Activated CD4-positive, alpha-beta memory T cell treated with anti-CD3 and anti-CD28 coated beads for 36 hours (primary cell): ENCODE data around the gene ACBD6. TPM values are rescaled to one million over a fixed set of nuclear protein-coding genes. Genes with fewer than 3 reads are reported as not detected.

Experiments
- CTCF ChIA-PET: fragments of 350-600 bp; sonication (Branson Sonifier 250); formaldehyde crosslinking; loops from one replicate; lab custom pipeline; 2021; ENCODE audit warnings: antibody characterized with exemption, inconsistent platforms; lab: Charles Lee
- POLR2A ChIA-PET: fragments of 350-600 bp; sonication (Branson Sonifier 250); formaldehyde crosslinking; loops from one replicate; lab custom pipeline; 2021; ENCODE audit warnings: antibody characterized with exemption; lab: Charles Lee
- DNase-seq: peaks from one replicate; pipeline ENCODE4 v3.0.0-alpha.2; 2020
- H3K27ac Mint-ChIP-seq: one replicate; pipeline ENCODE4 v1.8.0; 2021; ENCODE audit warnings: mixed read lengths
- H3K27me3 Mint-ChIP-seq: one replicate; pipeline ENCODE4 v1.8.0; 2021; ENCODE audit warnings: mixed read lengths
- H3K36me3 Mint-ChIP-seq: one replicate; pipeline ENCODE4 v1.8.0; 2021; ENCODE audit warnings: mixed read lengths
- H3K4me1 Mint-ChIP-seq: one replicate; pipeline ENCODE4 v1.8.0; 2021; ENCODE audit warnings: low read depth, mixed read lengths
- H3K4me3 Mint-ChIP-seq: one replicate; pipeline ENCODE4 v1.8.0; 2021; ENCODE audit warnings: mild to moderate bottlenecking, mixed read lengths
- H3K9me3 Mint-ChIP-seq: one replicate; pipeline ENCODE4 v1.8.0; 2021; ENCODE audit warnings: mixed read lengths
- intact Hi-C: fragments of 100-400 bp; cut with micrococcal nuclease; formaldehyde crosslinking; loops from one replicate; pipeline ENCODE4 v1.15.1; 2023
- total RNA-seq, 2 experiments: library from RNA; stranded (reverse); gene quantifications; one replicate each; pipeline ENCODE4 v1.2.3, GENCODE V29; 2021

The ACBD6 gene
- total RNA-seq, 2 experiments from 2014 or later: 36.7 to 40.8 TPM

DNA sequence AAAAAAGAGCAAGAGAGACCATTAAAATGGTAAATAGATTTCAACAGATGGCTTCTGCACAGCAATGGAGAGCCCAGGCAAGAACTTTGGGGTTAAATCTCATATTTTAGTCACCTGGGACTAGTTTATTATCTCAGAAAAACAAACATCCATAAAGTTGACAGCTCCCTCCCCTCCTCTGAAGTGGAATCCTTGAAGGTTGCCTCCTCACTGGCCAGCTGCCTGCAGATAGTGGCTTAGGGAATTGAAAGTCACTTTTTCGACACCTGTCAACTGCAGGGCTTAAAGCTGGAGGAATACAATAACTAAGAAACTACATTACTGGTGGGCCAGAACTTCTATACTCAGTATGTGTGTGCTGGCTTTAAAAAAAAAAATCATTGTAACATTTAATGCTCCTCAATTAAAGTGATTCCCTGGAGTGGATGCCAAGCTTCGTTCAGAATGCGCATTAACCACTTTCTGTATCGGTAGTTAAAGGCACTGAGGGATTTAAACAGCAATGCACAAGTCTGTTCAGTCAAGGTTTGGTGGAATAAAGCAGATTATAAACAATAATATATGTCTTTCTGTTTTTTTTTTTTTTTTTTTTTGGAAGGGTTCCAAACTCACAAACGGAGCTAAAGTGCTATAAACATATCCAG is 219.9 kb downstream of the ACBD6 start:
- no peak for DNase-seq
- Mint-ChIP-seq H3K27ac (no peak overlapping the region), H3K4me1 (no peaks in the 10 kb centered on the region), H3K9me3 (no peaks in the 10 kb centered on the region), H3K4me3 (no peak overlapping the region), H3K36me3 (peaks cover 11% of the 10 kb centered on the region), H3K27me3 (no peaks in the 10 kb centered on the region)
- POLR2A ChIA-PET: no interaction called here
- intact Hi-C loops: no loop called here
- CTCF ChIA-PET: no interaction called here

DNA sequence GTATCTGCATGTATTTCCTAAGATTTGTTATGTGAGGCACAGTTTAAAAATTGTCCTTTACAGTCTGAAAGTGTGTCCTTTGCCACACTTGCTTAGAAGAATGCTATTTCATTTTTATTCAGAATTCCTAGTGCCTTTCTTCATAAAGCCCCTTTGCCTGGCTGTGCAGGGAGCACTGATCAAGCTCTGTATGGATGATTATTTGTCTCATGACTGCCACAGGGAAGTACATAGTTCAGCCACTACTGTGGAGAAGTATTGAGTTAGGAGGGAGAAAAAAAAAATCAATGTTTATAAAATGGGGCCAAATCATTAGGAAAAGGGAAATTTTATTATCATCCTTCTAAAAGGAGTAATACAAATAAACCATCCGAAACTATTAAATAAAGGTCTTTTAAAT is 220.9 kb downstream of the ACBD6 start:
- DNase-seq: no peak
- CTCF ChIA-PET: no interaction called here
- H3K9me3 Mint-ChIP-seq: no peaks in the 10 kb centered on the region
- intact Hi-C loops: no loop called here
- POLR2A ChIA-PET: no interaction called here
- H3K27me3 Mint-ChIP-seq: no peaks in the 10 kb centered on the region
- H3K36me3 Mint-ChIP-seq: peaks cover 11% of the 10 kb centered on the region
- no peaks in the 10 kb centered on the region for H3K4me1 Mint-ChIP-seq
- H3K27ac Mint-ChIP-seq: no peak overlapping the region
- H3K4me3 Mint-ChIP-seq: no peak overlapping the region

DNA sequence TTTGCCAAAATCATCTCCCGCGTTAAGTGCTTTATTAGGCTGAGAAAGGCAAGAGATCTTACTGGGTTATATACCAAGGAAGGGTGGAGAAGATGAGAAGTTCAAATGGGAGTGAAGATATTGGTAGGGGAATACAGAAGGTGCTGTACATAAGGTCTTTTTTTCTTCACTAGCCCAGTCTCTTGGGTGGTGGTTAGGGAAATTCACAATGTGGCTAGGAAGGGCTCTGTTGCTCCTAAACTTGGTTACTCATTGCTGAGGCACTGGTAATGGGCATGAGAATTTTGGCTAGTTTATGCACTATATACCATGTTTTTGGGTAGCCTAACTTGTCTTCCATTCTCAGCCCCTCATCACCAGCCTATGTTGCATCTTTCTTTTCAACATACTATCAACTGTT is 221.8 kb downstream of the ACBD6 start:
- Mint-ChIP-seq H3K36me3 (peaks cover 11% of the 10 kb centered on the region), H3K9me3 (no peaks in the 10 kb centered on the region), H3K4me1 (no peaks in the 10 kb centered on the region), H3K4me3 (no peak overlapping the region), H3K27me3 (no peaks in the 10 kb centered on the region), H3K27ac (no peak overlapping the region)
- DNase-seq: no peak
- ChIA-PET POLR2A (no interaction called here), CTCF (no interaction called here)
- intact Hi-C loops: no loop called here

GRCh38 chr1:180279651-180280050 is 222.7 kb downstream of the ACBD6 start:
- ChIA-PET POLR2A (no interaction called here), CTCF (no interaction called here)
- DNase-seq: no peak
- Mint-ChIP-seq H3K36me3 (peaks cover 14% of the 10 kb centered on the region), H3K4me1 (no peaks in the 10 kb centered on the region), H3K4me3 (no peak overlapping the region), H3K9me3 (no peaks in the 10 kb centered on the region), H3K27me3 (no peaks in the 10 kb centered on the region), H3K27ac (no peak overlapping the region)
- intact Hi-C loops: no loop called here

DNA sequence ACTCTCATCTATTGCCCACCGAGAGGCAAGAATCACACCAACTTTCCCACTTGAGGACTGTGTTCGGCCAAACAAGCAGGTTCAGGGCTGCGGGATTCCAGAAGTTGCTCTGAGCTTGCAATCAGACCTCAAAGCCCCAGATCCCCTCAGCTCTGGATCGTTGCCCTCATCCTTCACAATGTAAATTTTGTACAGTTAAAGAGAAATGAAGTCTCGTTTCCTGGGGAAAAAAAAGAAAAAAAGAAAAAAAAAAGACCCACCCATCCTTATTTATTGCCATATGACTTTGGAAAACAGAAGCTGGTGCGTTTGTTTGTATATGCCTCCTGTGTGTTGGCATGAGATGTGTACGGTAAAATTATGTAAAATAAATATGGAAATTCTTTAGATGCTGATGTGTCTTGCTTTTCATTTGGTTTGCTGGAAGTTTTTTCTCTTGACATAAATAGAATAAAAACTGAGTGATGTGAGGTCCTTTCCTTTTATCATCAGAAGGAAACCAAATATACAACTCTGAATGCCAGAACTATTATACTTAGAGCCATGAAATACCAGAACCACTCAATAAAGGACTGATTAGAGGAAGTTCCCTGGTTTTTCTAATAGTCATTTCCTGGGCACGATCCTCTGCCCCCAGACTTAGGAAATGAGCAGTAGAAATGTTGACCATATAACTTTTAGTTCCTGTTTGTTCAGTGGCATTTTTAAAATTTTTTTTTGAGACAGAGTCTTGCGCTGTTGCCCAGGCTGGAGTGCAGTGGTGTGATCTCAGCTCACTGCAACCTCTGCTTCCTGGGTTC is 223.6 kb downstream of the ACBD6 start:
- POLR2A ChIA-PET: interaction anchor here (0.6 kb wide), 1 partner anchor 29 kb away, joined by 3 read pairs; no protein-coding TSS in a partner anchor
- H3K27me3 Mint-ChIP-seq: no peaks in the 10 kb centered on the region
- H3K9me3 Mint-ChIP-seq: no peaks in the 10 kb centered on the region
- no peak overlapping the region for H3K4me3 Mint-ChIP-seq
- no peak for DNase-seq
- H3K27ac Mint-ChIP-seq: no peak overlapping the region
- CTCF ChIA-PET: interaction anchor here (0.7 kb wide), 1 partner anchor 91 kb away, joined by 3 read pairs; no protein-coding TSS in a partner anchor
- no peaks in the 10 kb centered on the region for H3K4me1 Mint-ChIP-seq
- H3K36me3 Mint-ChIP-seq: peaks cover 14% of the 10 kb centered on the region
- intact Hi-C loops: no loop called here

- Mint-ChIP-seq H3K27ac (no peak overlapping the region), H3K9me3 (no peaks in the 10 kb centered on the region), H3K36me3 (peaks cover 16% of the 10 kb centered on the region), H3K4me3 (no peak overlapping the region), H3K4me1 (no peaks in the 10 kb centered on the region), H3K27me3 (no peaks in the 10 kb centered on the region)
- POLR2A ChIA-PET: no interaction called here
- intact Hi-C loops: no loop called here
- no peak for DNase-seq
- CTCF ChIA-PET: interaction anchor here (0.7 kb wide), 1 partner anchor 90 kb away, joined by 3 read pairs; no protein-coding TSS in a partner anchor
Observed at GRCh38 chr1:180278194-180278515, 224.2 kb downstream of the ACBD6 start.

GRCh38 chr1:180277476-180278193 is 224.7 kb downstream of the ACBD6 start:
- no peak for DNase-seq
- POLR2A ChIA-PET: no interaction called here
- Mint-ChIP-seq H3K4me1 (no peaks in the 10 kb centered on the region), H3K27ac (no peak overlapping the region), H3K27me3 (no peaks in the 10 kb centered on the region), H3K36me3 (peaks cover 16% of the 10 kb centered on the region), H3K4me3 (no peak overlapping the region), H3K9me3 (no peaks in the 10 kb centered on the region)
- intact Hi-C loops: no loop called here
- CTCF ChIA-PET: interaction anchor here (0.7 kb wide), 1 partner anchor 90 kb away, joined by 3 read pairs; no protein-coding TSS in a partner anchor

- CTCF ChIA-PET: no interaction called here
- DNase-seq: no peak
- Mint-ChIP-seq H3K9me3 (no peaks in the 10 kb centered on the region), H3K4me3 (no peak overlapping the region), H3K36me3 (peaks cover 13% of the 10 kb centered on the region), H3K27me3 (no peaks in the 10 kb centered on the region), H3K27ac (no peak overlapping the region), H3K4me1 (no peaks in the 10 kb centered on the region)
- POLR2A ChIA-PET: no interaction called here
- intact Hi-C loops: no loop called here
Observed at GRCh38 chr1:180275726-180276125, 226.7 kb downstream of the ACBD6 start.

GRCh38 chr1:180274221-180274620 is 228.2 kb downstream of the ACBD6 start:
- H3K9me3 Mint-ChIP-seq: no peaks in the 10 kb centered on the region
- H3K27me3 Mint-ChIP-seq: no peaks in the 10 kb centered on the region
- intact Hi-C loops: no loop called here

GRCh38 chr1:180273066-180273465 is 229.3 kb downstream of the ACBD6 start:
- no peak for DNase-seq
- Mint-ChIP-seq H3K4me1 (no peaks in the 10 kb centered on the region), H3K9me3 (no peaks in the 10 kb centered on the region), H3K36me3 (peaks cover 13% of the 10 kb centered on the region), H3K27me3 (no peaks in the 10 kb centered on the region), H3K4me3 (no peak overlapping the region), H3K27ac (no peak overlapping the region)
- ChIA-PET POLR2A (no interaction called here), CTCF (interaction anchor here (0.8 to 1.1 kb wide), 3 partner anchors 20 to 464 kb away, joined by 3 to 5 read pairs (median 3); no protein-coding TSS in a partner anchor)
- intact Hi-C loops: no loop called here

More at GRCh38 chr1:180274221-180274620, 228.2 kb downstream of the ACBD6 start:
- ChIA-PET CTCF (interaction anchor here (1.1 kb wide), 1 partner anchor 465 kb away, joined by 3 read pairs; no protein-coding TSS in a partner anchor), POLR2A (no interaction called here)
- H3K4me1 Mint-ChIP-seq: no peaks in the 10 kb centered on the region
- no peak for DNase-seq
- no peak overlapping the region for H3K27ac Mint-ChIP-seq
- no peak overlapping the region for H3K4me3 Mint-ChIP-seq
- H3K36me3 Mint-ChIP-seq: peaks cover 13% of the 10 kb centered on the region

DNA sequence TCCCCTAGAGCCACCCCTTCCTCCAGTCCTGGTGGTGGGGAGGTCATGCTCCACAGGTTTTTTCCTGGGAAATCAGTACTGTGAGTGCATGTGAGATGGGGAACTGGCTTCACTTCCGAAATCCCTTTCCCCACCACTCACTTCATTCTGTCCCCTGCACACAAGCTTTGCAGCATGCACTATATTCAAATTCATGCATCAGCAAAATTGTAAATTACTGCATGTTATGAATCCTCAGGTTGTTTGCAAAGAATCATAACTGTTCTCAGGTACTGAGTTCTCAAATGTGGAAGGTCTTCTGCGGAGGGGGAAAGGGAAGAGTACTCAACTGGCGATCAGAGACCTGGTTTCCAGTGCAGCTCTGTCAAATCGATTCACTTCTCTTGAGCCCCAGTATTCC is 230.0 kb downstream of the ACBD6 start:
- DNase-seq: no peak
- ChIA-PET POLR2A (no interaction called here), CTCF (no interaction called here)
- Mint-ChIP-seq H3K9me3 (no peaks in the 10 kb centered on the region), H3K27ac (no peak overlapping the region), H3K27me3 (no peaks in the 10 kb centered on the region), H3K4me1 (no peaks in the 10 kb centered on the region), H3K4me3 (no peak overlapping the region), H3K36me3 (peaks cover 11% of the 10 kb centered on the region)
- intact Hi-C loops: no loop called here
